Peyer's patch (tissue), 4 donors: ENCODE measurements around the gene RGS21. TPM values are rescaled to one million over a fixed set of nuclear protein-coding genes. Genes with fewer than 3 reads are reported as not detected.

ENCODE experiments used
- DNase-seq, 3 donors: peaks; one replicate each; pipeline ENCODE4 v3.0.0-alpha.2; 2017 to 2019
- H3K27ac ChIP-seq, 4 donors: fragments of 200-600 bp; sonication (generic); one replicate each; pipeline ENCODE4 v1.5.1; 2016 to 2019
- H3K27me3 ChIP-seq, 2 donors: fragments of 200-600 bp; sonication (generic); one replicate each; pipeline ENCODE4 v1.5.1; 2019
- H3K36me3 ChIP-seq, 3 donors: fragments of 200-600 bp; sonication (generic); one replicate each; pipeline ENCODE4 v1.5.1; 2016 to 2019
- H3K4me1 ChIP-seq, 4 donors: fragments of 200-600 bp; sonication (generic); one replicate each; pipeline ENCODE4 v1.5.1; 2016 to 2019
- H3K4me3 ChIP-seq, 4 donors: fragments of 200-600 bp; sonication (generic); 1 replicate in 3 of 4; 2 replicates in 1 of 4; pipeline ENCODE4 v1.5.1; 2016 to 2019; ENCODE audit warnings: mild to moderate bottlenecking in 1 of 4
- H3K9me3 ChIP-seq, 4 donors: fragments of 200-600 bp; sonication (generic); one replicate each; pipeline ENCODE4 v1.5.1; 2016 to 2019; ENCODE audit warnings: mild to moderate bottlenecking in 1 of 4
- POLR2A ChIP-seq, 2 donors: fragments of 450-650 bp; IDR thresholded peaks; one replicate each; pipeline ENCODE4 v1.5.1; 2017; ENCODE audit warnings: antibody characterized with exemption in 2 of 2, mild to moderate bottlenecking in 2 of 2, moderate library complexity in 2 of 2
- total RNA-seq, 4 donors: library from RNA; depleted of rRNA; stranded (reverse); fragments of >200 nt; gene quantifications; one replicate each; pipeline ENCODE4 v1.1.0, GENCODE V29; 2016
- TF ChIP-seq, protein P1 (sequence below), 6 experiments: fragments of 450-650 bp in 4 of 6; fragments of 200-600 bp in 2 of 6; sonication (generic) in 1 of 6; IDR thresholded peaks; one replicate each; pipeline ENCODE4 v1.5.1; 2017 to 2019; ENCODE audit warnings: antibody characterized with exemption in 6 of 6, mild to moderate bottlenecking in 3 of 6, moderate library complexity in 1 of 6

RGS21 gene
- total RNA-seq, 4 donors from 2014 or later, result not detected

- Histone ChIP-seq H3K9me3 (no peaks in the 10 kb centered on the region), H3K4me3 (no peak overlapping the region), H3K27me3 (peaks cover 0 to 6% of the 10 kb centered on the region in 2 donors), H3K27ac (no peak overlapping the region), H3K4me1 (no peaks in the 10 kb centered on the region), H3K36me3 (no peaks in the 10 kb centered on the region)
- no peak for DNase-seq
- no peak for TF ChIP-seq POLR2A (IDR thresholded peaks at IDR 0.05)
- TF ChIP-seq, protein P1, sequence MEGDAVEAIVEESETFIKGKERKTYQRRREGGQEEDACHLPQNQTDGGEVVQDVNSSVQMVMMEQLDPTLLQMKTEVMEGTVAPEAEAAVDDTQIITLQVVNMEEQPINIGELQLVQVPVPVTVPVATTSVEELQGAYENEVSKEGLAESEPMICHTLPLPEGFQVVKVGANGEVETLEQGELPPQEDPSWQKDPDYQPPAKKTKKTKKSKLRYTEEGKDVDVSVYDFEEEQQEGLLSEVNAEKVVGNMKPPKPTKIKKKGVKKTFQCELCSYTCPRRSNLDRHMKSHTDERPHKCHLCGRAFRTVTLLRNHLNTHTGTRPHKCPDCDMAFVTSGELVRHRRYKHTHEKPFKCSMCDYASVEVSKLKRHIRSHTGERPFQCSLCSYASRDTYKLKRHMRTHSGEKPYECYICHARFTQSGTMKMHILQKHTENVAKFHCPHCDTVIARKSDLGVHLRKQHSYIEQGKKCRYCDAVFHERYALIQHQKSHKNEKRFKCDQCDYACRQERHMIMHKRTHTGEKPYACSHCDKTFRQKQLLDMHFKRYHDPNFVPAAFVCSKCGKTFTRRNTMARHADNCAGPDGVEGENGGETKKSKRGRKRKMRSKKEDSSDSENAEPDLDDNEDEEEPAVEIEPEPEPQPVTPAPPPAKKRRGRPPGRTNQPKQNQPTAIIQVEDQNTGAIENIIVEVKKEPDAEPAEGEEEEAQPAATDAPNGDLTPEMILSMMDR (IDR thresholded peaks at IDR 0.05), result no peak
Observed at GRCh38 chr1:192378276-192378675, 61.5 kb downstream of the RGS21 start.

- Histone ChIP-seq H3K9me3 (no peaks in the 10 kb centered on the region), H3K27me3 (peaks cover 0 to 6% of the 10 kb centered on the region in 2 donors), H3K36me3 (no peaks in the 10 kb centered on the region), H3K4me1 (no peaks in the 10 kb centered on the region), H3K27ac (no peak overlapping the region), H3K4me3 (no peak overlapping the region)
- DNase-seq, result no peak
- TF ChIP-seq, protein P1 (IDR thresholded peaks at IDR 0.05), result no peak
- TF ChIP-seq POLR2A (IDR thresholded peaks at IDR 0.05), result no peak
Observed at GRCh38 chr1:192378878-192379277, 62.1 kb downstream of the RGS21 start.

DNA sequence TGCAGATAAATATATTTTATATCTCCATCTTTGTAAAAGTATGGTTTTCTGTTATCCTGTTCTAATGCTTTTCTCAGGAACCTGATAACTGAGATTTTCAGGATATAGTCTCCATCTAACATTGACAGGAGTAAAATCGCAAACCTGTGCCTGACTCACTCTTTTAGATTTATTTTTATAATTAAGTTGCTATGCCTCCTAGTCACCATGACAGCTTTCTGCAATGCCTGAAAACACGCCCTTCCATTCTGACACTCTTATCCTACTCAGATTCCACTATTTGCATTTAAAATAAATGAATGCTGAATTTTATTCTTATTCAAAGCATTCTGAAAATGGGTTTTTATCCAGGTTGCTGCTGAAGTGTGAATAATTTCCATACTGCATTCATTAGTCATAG, 62.8 kb downstream of the RGS21 start:
- Histone ChIP-seq H3K27ac (no peak overlapping the region), H3K4me1 (no peaks in the 10 kb centered on the region), H3K9me3 (no peaks in the 10 kb centered on the region), H3K36me3 (no peaks in the 10 kb centered on the region), H3K27me3 (peaks cover 0 to 6% of the 10 kb centered on the region in 2 donors), H3K4me3 (no peak overlapping the region)
- TF ChIP-seq POLR2A (IDR thresholded peaks at IDR 0.05), result no peak
- TF ChIP-seq, protein P1 (IDR thresholded peaks at IDR 0.05), result no peak
- no peak for DNase-seq

DNA sequence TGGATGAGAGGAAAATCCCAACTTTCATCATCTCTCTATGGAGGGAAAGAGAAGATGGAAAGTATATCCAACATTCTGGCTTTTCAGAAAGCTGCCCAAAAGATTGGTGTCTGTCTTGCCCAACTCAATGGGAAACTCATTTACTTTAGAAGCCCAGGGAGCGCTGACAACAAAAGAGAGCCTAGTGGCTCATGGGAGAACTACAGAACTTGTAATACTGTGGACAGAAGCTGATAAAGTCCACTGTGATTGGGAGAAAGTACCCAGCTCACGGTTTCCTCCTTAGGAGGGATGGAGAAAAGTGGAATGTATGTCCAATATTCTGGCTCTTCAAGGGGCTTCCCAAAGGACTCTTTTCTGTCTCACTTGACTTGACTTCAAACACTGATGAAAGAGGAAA, 66.0 kb downstream of the RGS21 start:
- H3K4me1 ChIP-seq, result no peaks in the 10 kb centered on the region
- no peak for DNase-seq
- H3K27me3 ChIP-seq, result peaks cover 0 to 6% of the 10 kb centered on the region in 2 donors
- no peaks in the 10 kb centered on the region for H3K9me3 ChIP-seq
- no peaks in the 10 kb centered on the region for H3K36me3 ChIP-seq
- TF ChIP-seq POLR2A (IDR thresholded peaks at IDR 0.05), result no peak
- TF ChIP-seq, protein P1 (IDR thresholded peaks at IDR 0.05), result no peak
- H3K27ac ChIP-seq, result no peak overlapping the region
- no peak overlapping the region for H3K4me3 ChIP-seq

DNA sequence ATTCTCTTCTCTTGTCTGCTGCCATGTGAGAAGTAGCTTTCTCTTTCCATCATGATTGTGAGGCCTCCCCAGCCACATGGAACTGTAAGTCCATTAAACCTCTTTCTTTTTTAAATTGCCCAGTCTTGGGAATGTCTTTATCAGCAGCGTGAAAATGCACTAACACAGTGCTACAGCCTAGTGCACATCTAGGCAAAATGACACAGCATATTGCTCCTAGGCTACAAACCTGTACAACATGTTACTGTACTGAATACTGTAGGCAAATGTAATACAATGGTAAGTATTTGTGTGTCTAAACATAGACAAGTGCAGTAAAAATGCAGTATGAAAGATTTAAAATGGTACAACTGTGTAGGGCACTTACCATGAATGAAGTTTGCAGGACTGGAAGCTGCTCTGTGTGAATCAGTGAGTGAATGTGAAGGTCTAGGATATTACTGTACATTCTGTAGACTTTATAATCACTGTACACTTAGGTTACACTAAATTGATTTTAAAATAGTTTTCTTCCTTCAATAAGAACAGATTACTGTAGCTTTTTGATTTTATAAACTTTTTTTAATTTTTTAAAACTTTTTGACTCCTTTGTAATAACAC, 69.4 kb downstream of the RGS21 start:
- Histone ChIP-seq H3K4me3 (no peak overlapping the region), H3K27ac (no peak overlapping the region), H3K9me3 (no peaks in the 10 kb centered on the region), H3K4me1 (no peaks in the 10 kb centered on the region), H3K27me3 (peaks cover 0 to 6% of the 10 kb centered on the region in 2 donors), H3K36me3 (no peaks in the 10 kb centered on the region)
- no peak for DNase-seq
- TF ChIP-seq, protein P1 (IDR thresholded peaks at IDR 0.05), result no peak
- TF ChIP-seq POLR2A (IDR thresholded peaks at IDR 0.05), result no peak

DNA sequence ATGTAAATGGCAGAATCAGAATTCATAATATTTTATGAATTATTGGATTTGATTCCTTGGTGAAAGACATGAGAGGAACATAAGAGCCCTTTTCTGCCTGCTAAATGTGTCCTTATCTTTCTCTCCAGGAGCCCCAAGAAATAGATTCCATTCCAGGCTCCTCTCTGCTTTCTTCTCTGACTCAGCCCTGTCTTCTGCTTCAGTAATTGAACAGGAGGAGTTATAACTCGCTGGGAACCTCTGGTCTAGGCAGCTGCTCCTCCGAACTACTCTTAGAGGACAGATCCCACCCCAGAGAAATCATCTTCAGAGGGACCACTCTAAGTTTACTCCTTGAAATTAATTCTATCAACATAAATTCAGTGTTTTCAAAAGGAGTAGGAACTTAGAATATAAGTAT, 78.4 kb downstream of the RGS21 start:
- Histone ChIP-seq H3K36me3 (no peaks in the 10 kb centered on the region), H3K9me3 (no peaks in the 10 kb centered on the region), H3K27ac (no peak overlapping the region), H3K27me3 (no peaks in the 10 kb centered on the region), H3K4me1 (no peaks in the 10 kb centered on the region), H3K4me3 (no peak overlapping the region)
- no peak for DNase-seq
- no peak for TF ChIP-seq POLR2A (IDR thresholded peaks at IDR 0.05)
- TF ChIP-seq, protein P1 (IDR thresholded peaks at IDR 0.05), result no peak
